ENCODE data around the gene TMEM59L.
"Not testable (repeated sequence)": the region's sequence is repeated elsewhere in the genome, so short reads cannot be mapped to it uniquely, and the experiment has no call there.

Gene TMEM59L

GRCh38 chr19:18594096-18594823 lies 18.4 kb upstream of the TMEM59L start:
- DNase-seq (ENCODE audit: low spot score) = peak; percentile 49

- DNase-seq (ENCODE audit: low spot score) = no peak
Measured at GRCh38 chr19:18594824-18595373, 17.8 kb upstream of the TMEM59L start.

GRCh38 chr19:18595475-18595874 lies 17.2 kb upstream of the TMEM59L start:
- DNase-seq (ENCODE audit: low spot score) = no peak

- DNase-seq (ENCODE audit: low spot score) = no peak
Measured at GRCh38 chr19:18596752-18597157, 15.9 kb upstream of the TMEM59L start.

- DNase-seq (ENCODE audit: low spot score) = no peak
Measured at GRCh38 chr19:18597809-18598660, 14.6 kb upstream of the TMEM59L start.

- no peak for DNase-seq (ENCODE audit: low spot score)
Measured at GRCh38 chr19:18599485-18599884, 13.2 kb upstream of the TMEM59L start.

GRCh38 chr19:18600692-18601397 lies 11.8 kb upstream of the TMEM59L start:
- DNase-seq (ENCODE audit: low spot score) = not testable (repeated sequence)

- no peak for DNase-seq (ENCODE audit: low spot score)
Measured at GRCh38 chr19:18601875-18602274, 10.8 kb upstream of the TMEM59L start.

- DNase-seq (ENCODE audit: low spot score) = no peak
Measured at GRCh38 chr19:18603255-18603957, 9.3 kb upstream of the TMEM59L start.

GRCh38 chr19:18603958-18604819 lies 8.5 kb upstream of the TMEM59L start:
- DNase-seq (ENCODE audit: low spot score) = no peak

GRCh38 chr19:18604820-18605159 lies 7.9 kb upstream of the TMEM59L start:
- no peak for DNase-seq (ENCODE audit: low spot score)

GRCh38 chr19:18605196-18605545 lies 7.5 kb upstream of the TMEM59L start:
- DNase-seq (ENCODE audit: low spot score) = no peak

- DNase-seq (ENCODE audit: low spot score) = no peak
Measured at GRCh38 chr19:18605546-18606280, 7.0 kb upstream of the TMEM59L start.

GRCh38 chr19:18606281-18607225 lies 6.1 kb upstream of the TMEM59L start, which contains the start of gene CRLF1:
Gene CRLF1 (minus strand): TSS chr19:18606799. CDS start chr19:18606656, 143 bp downstream.
- DNase-seq (ENCODE audit: low spot score) = no peak

- DNase-seq (ENCODE audit: low spot score) = no peak
Measured at GRCh38 chr19:18607226-18608101, 5.2 kb upstream of the TMEM59L start.

- no peak for DNase-seq (ENCODE audit: low spot score)
Measured at GRCh38 chr19:18608102-18608804, 4.4 kb upstream of the TMEM59L start.

All from putamen (tissue), 1 donor.